Panc1 (cell line): ENCODE data around the gene C3orf62. TPM values are rescaled to one million over a fixed set of nuclear protein-coding genes. Genes with fewer than 3 reads are reported as not detected.

Experiments
- ATAC-seq: fragments of 200-7000 bp; cut with Tn5 transposase; 2 replicates; pipeline ENCODE4 v1.9.1; 2020; ENCODE audit warnings: mild to moderate bottlenecking, moderate library complexity
- BruUV-seq: library from RNA; stranded (reverse); fragments of 400-500 nt; replicated peaks from 2 replicates; lab custom pipeline; 2021; lab: Mats Ljungman, UMichigan
- CTCF ChIA-PET: fragments of 300-600 bp; sonication (Branson Sonifier 250); formaldehyde crosslinking; loops from one replicate; lab custom pipeline; 2022; ENCODE audit warnings: antibody characterized with exemption; lab: Charles Lee
- POLR2A ChIA-PET: fragments of 300-600 bp; sonication (Branson Sonifier 250); formaldehyde crosslinking; loops from one replicate; lab custom pipeline; 2022; ENCODE audit warnings: antibody characterized with exemption; lab: Charles Lee
- DNase-seq: peaks from one replicate; pipeline ENCODE4 v3.0.0-alpha.2; 2010; ENCODE audit warnings: low read depth, low spot score
- H3K27ac ChIP-seq: 2 replicates; pipeline ENCODE4 v1.5.1; 2011; ENCODE audit warnings: mild to moderate bottlenecking, low read length, inconsistent platforms
- H3K27me3 ChIP-seq: fragments of 200-500 bp; sonication (Bioruptor generic); 2 replicates; pipeline ENCODE4 v1.6.0; 2014; ENCODE audit warnings: low read length, inconsistent platforms; ENCODE audit not compliant: control insufficient read depth, insufficient read depth
- H3K36me3 ChIP-seq: fragments of 200-500 bp; sonication (Bioruptor generic); 2 replicates; pipeline ENCODE4 v1.5.1; 2014; ENCODE audit warnings: inconsistent platforms, mild to moderate bottlenecking, low read length, moderate library complexity; ENCODE audit not compliant: control insufficient read depth, insufficient read depth
- H3K4me1 ChIP-seq: 2 replicates; pipeline ENCODE4 v1.5.1; 2011; ENCODE audit warnings: inconsistent platforms, mild to moderate bottlenecking, low read length, moderate library complexity; ENCODE audit not compliant: control insufficient read depth, insufficient read depth
- H3K4me3 ChIP-seq, 2 experiments: 2 replicates each; pipeline ENCODE4 v1.5.1; 2011 to 2012; ENCODE audit warnings: low read depth in 2 of 2, low read length in 2 of 2, mild to moderate bottlenecking in 2 of 2, inconsistent platforms in 1 of 2, moderate library complexity in 1 of 2
- H3K9me3 ChIP-seq: fragments of 200-500 bp; sonication (Bioruptor generic); 2 replicates; pipeline ENCODE4 v1.5.1; 2014; ENCODE audit warnings: low read depth, mild to moderate bottlenecking, inconsistent platforms, low read length, moderate library complexity; ENCODE audit not compliant: control insufficient read depth, insufficient read depth
- CTCF ChIP-seq: fragments of 450-650 bp; IDR thresholded peaks from 2 replicates; pipeline ENCODE4 v1.5.1; 2017; ENCODE audit warnings: mild to moderate bottlenecking
- POLR2AphosphoS5 ChIP-seq: IDR thresholded peaks from 2 replicates; pipeline ENCODE4 v1.6.1; 2012; ENCODE audit warnings: mild to moderate bottlenecking, low read depth, low read length, moderate library complexity
- SIN3A ChIP-seq: IDR thresholded peaks from 2 replicates; pipeline ENCODE4 v1.6.1; 2012; ENCODE audit warnings: low read depth, mild to moderate bottlenecking, low read length, moderate library complexity, borderline replicate concordance; ENCODE audit not compliant: insufficient read depth
- TCF7L2 ChIP-seq: IDR thresholded peaks from 2 replicates; pipeline ENCODE4 v1.6.1; 2011; ENCODE audit warnings: mild to moderate bottlenecking, low read depth, low read length, inconsistent platforms
- in situ Hi-C: cut with HindIII; loops from 2 replicates; pipeline ENCODE4 v1.10.0; 2016; ENCODE audit warnings: low sequenced_read_pairs, low pct_unique_long_range_greater_than_20kb
- intact Hi-C: fragments of 100-400 bp; cut with micrococcal nuclease; formaldehyde crosslinking; loops from one replicate; pipeline ENCODE4 v1.10.0; 2022; ENCODE audit not compliant: unreplicated experiment
- total RNA-seq: library from RNA; stranded (reverse); gene quantifications from one replicate; pipeline ENCODE4 v1.2.1, GENCODE V29; 2021; ENCODE audit not compliant: unreplicated experiment
- TF ChIP-seq, protein P1 (sequence below), 2 experiments: IDR thresholded peaks; 2 replicates each; pipeline ENCODE4 v1.6.1; 2011 to 2012; ENCODE audit warnings: low read depth in 2 of 2, control low read depth in 1 of 2, low read length in 1 of 2, mild to moderate bottlenecking in 1 of 2, moderate library complexity in 1 of 2; ENCODE audit not compliant: insufficient read depth in 1 of 2

C3orf62 gene
- total RNA-seq, 1 experiment from 2014 or later, result 2.3 TPM

- H3K9me3 ChIP-seq, result no peaks in the 10 kb centered on the region
- TF ChIP-seq POLR2AphosphoS5, result no peak
- TF ChIP-seq TCF7L2, result no peak
- no peak for TF ChIP-seq CTCF
- no peak for TF ChIP-seq SIN3A
- TF ChIP-seq, protein P1, sequence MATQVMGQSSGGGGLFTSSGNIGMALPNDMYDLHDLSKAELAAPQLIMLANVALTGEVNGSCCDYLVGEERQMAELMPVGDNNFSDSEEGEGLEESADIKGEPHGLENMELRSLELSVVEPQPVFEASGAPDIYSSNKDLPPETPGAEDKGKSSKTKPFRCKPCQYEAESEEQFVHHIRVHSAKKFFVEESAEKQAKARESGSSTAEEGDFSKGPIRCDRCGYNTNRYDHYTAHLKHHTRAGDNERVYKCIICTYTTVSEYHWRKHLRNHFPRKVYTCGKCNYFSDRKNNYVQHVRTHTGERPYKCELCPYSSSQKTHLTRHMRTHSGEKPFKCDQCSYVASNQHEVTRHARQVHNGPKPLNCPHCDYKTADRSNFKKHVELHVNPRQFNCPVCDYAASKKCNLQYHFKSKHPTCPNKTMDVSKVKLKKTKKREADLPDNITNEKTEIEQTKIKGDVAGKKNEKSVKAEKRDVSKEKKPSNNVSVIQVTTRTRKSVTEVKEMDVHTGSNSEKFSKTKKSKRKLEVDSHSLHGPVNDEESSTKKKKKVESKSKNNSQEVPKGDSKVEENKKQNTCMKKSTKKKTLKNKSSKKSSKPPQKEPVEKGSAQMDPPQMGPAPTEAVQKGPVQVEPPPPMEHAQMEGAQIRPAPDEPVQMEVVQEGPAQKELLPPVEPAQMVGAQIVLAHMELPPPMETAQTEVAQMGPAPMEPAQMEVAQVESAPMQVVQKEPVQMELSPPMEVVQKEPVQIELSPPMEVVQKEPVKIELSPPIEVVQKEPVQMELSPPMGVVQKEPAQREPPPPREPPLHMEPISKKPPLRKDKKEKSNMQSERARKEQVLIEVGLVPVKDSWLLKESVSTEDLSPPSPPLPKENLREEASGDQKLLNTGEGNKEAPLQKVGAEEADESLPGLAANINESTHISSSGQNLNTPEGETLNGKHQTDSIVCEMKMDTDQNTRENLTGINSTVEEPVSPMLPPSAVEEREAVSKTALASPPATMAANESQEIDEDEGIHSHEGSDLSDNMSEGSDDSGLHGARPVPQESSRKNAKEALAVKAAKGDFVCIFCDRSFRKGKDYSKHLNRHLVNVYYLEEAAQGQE (IDR thresholded peaks at IDR 0.05; ENCODE audit: insufficient read depth in 1 of 2, low read depth in 2 of 2, low read length in 1 of 2), result no peak
- no peak overlapping the region for H3K4me3 ChIP-seq
- no peak overlapping the region for H3K27ac ChIP-seq
- no TSS peak for BruUV-seq
- ATAC-seq, result no peak
- no peaks in the 10 kb centered on the region for H3K27me3 ChIP-seq
- intact Hi-C loops, result no loop called here
- DNase-seq, result no peak
- no peaks in the 10 kb centered on the region for H3K4me1 ChIP-seq
- in situ Hi-C loops, result no loop called here
- CTCF ChIA-PET, result no interaction called here
- POLR2A ChIA-PET, result no interaction called here
- no peaks in the 10 kb centered on the region for H3K36me3 ChIP-seq
Measured at GRCh38 chr3:49269443-49270155, 7.4 kb downstream of the C3orf62 start.

DNA sequence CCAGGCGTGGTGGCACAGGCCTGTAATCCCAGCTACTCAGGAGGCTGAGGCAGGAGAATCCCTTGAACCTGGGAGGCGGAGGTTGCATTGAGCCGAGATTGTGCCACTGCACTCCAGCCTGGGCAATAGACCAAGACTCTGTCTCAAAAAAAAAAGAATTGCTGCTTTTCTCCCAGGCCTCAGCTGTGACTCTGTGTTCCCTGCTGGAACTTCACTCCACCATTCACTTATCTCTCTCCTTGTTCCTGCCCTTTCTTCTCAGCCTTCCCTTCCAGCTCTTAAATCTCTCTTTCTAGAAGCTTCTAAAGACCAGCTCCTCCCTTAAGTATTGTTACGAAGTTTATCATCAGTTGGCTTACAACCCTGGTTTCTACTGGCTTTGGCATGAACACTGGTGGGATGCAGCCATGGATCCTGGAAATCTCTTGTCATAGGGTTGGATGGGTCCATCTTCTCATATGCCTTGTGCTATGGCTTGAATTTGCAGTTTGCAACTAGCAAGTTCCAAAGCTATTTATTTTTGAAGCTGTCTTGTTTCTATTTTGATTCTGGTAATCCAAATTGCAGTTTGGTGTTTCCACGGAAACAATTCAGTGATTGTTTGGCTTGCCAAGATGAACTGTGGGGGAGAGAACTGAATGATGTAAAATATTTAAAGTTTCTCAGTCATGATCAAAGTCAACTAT lies 10.5 kb downstream of the C3orf62 start:
- no peak for ATAC-seq
- CTCF ChIA-PET, result no interaction called here
- no peaks in the 10 kb centered on the region for H3K27me3 ChIP-seq
- no peak for DNase-seq
- no peaks in the 10 kb centered on the region for H3K9me3 ChIP-seq
- no peaks in the 10 kb centered on the region for H3K36me3 ChIP-seq
- POLR2A ChIA-PET, result no interaction called here
- in situ Hi-C loops, result no loop called here
- no TSS peak for BruUV-seq
- H3K27ac ChIP-seq, result no peak overlapping the region
- TF ChIP-seq TCF7L2 (no peak), CTCF (no peak), SIN3A (no peak)
- no peaks in the 10 kb centered on the region for H3K4me1 ChIP-seq
- no peak overlapping the region for H3K4me3 ChIP-seq
- intact Hi-C loops, result no loop called here
